Measurements from ENCODE around the gene HHLA2.
"Not testable (repeated sequence)": the region's sequence is repeated elsewhere in the genome, so short reads cannot be mapped to it uniquely, and the experiment has no call there.

The HHLA2 gene, protein sequence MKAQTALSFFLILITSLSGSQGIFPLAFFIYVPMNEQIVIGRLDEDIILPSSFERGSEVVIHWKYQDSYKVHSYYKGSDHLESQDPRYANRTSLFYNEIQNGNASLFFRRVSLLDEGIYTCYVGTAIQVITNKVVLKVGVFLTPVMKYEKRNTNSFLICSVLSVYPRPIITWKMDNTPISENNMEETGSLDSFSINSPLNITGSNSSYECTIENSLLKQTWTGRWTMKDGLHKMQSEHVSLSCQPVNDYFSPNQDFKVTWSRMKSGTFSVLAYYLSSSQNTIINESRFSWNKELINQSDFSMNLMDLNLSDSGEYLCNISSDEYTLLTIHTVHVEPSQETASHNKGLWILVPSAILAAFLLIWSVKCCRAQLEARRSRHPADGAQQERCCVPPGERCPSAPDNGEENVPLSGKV

DNA sequence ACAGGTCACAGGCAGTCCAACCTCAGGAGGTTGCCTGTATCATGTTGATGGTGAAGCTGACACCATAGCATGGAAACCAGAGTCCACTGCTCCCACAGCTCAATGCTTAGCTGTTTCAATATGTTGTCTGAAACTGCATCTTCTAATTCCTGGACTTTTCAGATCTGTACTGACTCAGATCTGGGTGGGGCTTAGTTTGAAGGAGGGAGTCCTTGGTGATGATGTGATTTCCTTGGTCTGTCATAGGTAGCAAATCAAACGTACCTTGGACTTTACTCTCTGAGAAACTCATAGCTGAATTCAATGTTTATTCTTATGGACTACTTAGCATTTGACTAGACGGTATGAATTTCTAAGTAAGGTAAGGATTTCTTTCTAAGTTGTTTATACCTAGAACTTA lies at the start of gene HHLA2:
TSS of gene HHLA2 (plus strand) at position 310 of the 400 bp plus-strand sequence. CDS start 55,266 bp downstream, outside the sequence.
- DNase-seq, result peak; percentile 40 to 52

DNA sequence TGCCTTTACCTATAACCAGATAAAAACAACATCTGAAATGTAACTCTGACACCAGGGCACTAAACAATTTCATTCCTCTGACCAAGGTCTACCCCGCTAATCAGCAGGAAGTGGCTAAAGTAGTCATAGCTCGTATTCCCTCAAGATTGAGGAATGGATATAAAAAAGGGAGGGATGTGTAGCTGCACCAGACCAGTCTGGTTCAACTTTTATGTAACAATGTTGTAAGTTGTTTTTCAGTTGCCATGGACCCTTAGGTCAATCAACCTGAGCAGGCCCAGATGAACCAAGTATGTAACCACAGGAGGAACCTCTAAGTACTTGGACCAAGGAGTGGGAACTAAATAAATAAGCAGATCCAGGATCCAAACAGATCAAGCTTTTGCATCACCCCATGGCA lies 45.7 kb upstream of the HHLA2 start:
- no peak for DNase-seq

DNA sequence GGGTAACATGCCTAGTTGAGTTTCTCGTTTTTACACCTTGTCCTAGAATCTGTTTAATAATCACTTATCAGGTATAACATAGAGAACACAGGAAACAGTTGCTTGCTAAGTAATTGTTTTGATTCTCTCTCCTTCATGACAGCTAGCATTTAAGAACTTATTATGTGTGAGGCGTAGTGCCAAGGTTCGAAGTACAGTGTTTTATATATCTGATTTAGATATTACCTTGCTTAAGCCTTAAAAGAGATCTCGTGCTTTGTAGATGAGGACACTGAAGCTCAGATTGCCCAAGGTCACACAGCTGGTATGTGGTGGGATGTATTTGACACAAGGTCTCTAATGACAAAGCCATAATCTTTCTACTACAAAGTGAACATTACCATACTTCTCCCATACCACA lies 45.1 kb upstream of the HHLA2 start:
- DNase-seq, result no peak

DNA sequence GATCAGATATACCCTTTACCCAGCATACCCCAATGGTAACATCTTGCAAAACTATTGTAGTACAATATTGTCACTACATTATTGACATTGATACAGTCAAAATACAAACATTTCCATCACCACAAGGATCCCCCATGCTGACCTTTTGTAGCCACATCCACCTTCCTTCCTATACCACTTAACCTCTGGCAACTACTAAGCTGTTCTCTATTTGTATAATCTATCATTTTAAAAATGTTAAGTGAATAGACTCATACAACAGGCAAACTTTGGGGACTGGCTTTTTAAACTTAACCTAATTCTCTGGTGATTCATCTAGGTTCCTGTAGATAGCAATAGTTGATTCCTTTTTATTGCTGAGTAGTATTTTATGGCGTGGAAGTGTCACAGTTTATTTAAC lies 44.5 kb upstream of the HHLA2 start:
- no peak for DNase-seq

DNA sequence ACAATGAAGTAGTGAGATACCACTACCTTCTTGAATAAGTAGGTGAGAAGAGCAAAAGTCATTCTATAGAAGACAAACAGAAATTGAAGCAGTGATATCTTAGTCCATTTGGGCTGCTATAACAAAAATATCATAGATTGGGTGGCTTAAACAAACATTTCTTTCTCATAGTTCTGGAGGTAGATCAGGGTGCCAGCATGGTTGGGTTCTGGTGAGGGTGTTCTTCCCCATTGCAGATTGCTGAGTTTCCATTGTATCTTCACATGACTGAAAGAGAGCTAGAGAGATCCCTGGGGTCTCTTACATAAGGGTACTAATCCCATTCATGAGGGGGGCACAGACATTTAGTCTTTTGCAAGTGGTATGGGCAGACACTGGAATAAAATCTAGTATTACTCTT lies 41.2 kb upstream of the HHLA2 start:
- no peak for DNase-seq

DNA sequence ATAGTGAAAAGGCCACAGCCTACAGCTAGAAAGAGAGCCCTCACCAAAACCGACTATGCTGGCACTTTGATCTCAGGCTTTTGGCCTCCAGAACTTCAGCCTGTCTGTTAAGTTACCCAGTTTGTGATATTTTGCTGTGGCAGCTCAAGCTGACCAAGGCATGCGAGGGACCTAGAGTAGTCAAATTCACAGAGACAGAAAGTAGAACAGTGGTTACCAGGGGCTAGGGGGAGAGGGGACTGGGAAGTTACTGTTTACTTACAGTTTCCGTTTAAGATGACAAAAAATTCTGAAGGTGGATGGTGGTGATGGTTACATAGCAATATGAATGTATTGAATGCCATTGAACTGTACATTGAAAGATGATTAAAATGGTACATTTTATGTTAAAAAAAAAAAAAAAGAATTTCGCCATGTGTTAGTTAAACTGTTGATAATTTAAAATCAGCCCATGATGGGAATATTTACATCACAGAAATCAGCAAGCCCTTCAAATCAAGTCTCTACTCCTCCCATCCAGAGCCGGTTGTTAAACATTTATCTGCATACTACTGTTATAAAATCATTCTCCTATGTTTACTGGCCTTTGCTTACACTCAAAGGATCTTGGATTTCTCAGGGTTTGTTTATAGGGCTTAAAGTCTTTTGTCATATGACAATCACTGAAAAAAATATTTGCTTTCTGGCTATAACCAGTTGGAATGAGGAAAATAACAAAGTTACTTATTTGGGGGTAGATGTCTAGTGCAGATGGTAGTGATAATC lies 31.6 kb upstream of the HHLA2 start:
- not testable (repeated sequence) for DNase-seq

DNA sequence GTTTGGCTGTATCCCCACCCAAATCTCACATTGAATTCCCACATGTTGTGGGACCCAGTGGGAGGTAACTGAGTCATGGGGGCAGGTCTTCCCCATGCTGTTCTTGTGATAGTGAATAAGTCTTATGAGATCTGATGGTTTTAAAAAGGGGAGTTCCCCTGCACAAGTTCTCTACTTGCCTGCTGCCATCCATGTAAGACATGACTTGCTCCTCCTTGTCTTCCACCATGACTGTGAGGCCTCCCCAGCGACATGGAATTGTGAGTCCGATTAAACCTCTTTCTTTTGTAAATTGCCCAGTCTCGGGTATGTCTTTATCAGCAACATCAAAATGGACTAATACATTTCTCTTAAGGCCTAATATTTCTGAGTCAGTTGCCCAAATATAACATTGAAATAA lies 28.1 kb upstream of the HHLA2 start:
- not testable (repeated sequence) for DNase-seq

DNA sequence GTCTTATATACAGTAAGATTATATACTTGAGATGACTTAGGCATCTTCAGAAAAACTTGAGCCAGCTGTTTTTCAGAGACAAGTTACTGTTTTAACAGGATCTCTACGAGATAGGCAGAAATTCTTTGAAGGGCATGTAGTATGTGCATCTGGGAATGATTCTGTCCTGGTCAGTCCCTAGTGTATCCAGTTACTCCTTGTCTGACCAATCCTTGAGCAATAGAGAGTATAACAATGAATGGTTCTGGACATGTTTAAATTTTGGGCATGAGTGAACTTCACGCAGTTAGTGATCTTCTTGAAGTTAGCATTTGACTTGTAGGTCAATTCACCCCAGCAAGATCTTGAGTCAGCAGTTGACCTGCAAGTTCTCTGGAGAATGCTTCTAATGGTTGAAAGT lies 24.7 kb upstream of the HHLA2 start:
- DNase-seq, result no peak

DNA sequence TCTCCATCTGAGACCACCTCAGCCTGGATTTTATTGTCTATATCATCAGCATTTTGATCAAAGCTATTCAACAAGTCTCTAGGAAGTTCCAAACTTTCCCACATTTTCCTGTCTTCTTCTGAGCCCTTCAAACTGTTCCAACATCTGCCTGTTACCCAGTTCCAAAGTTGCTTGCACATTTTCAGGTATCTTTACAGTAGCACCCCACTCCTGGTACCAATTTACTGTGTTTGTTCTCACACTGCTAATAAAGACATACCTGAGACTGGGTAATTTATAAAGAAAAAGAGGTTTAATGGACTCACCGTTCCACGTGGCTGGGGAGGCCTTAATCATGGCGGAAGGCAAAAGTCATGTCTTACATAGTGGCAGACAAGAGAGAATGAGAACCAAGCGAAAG lies 17.3 kb upstream of the HHLA2 start:
- not testable (repeated sequence) for DNase-seq

DNA sequence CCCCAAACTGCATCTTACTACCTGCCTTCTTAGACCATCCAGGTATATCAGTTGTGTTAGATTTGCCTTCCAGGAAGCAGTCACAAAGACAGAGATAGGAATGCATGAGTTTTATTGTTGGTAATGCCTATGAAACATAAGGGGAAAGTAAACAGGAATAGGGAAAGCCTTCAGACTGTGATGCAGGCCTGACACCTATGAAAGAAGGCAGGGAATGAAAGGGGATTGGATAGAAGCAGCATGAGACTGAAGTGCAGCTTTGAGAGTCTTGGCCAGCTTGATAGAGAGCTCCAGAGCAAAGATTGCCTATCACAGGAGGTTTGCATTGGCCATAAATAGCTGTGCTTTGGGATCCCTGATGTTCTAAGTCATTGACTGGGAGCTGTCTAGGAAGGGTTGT lies 15.9 kb upstream of the HHLA2 start:
- no peak for DNase-seq

DNA sequence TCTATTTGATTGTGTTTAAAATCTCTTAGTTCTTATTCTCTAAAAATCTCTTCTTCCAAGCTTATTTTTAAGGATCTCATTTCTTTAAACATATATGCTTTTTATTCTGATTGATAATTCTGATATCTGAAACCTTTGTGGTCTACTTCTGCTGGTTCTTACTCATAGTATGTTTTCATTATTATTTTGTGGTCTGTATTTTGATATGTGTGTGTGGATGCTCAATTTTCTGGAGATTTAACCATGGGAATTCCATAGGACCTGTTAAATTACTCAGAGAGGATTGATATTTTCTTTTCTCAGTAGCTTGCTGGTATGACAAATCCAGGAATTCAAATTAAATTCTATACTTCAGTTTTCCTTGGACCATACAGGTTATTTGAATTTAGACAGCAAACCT lies 14.7 kb upstream of the HHLA2 start:
- no peak for DNase-seq

DNA sequence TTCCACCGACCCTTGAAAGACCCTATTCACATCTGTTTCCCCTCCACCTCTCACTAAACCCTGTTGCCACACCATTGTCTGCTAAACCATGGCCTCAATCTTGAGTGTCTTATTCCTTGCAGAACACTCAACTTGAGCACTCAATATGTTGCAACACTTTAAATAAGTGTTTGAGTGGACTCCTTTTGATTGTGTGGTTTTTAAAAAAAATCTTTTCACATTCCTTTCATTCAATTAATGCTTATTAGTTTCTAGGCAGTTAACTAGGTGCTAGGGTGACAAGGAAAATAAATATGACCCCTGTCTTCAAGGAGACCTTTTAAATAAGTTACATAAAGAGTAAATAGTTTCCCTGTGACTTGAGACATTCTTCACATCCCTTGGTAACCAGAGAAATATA lies 13.3 kb upstream of the HHLA2 start:
- no peak for DNase-seq

DNA sequence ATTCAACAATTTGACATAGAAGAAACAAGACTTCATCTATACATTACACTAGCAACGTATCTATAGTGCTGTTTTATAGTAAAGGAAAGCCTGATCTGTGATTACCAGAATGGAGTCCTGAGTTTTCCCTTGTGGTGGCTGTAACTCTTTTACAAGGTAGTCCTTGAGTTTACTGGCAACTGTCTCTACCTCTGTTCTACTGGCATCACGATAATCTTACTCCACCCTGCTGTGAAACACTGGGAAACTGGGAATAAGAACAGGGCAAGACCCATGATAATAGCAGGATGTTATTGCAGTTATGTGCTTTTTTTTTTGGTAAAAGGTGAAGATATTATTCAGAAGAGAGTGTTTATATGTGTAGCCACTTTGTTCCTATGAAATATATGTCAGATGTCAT lies 12.4 kb upstream of the HHLA2 start:
- no peak for DNase-seq

DNA sequence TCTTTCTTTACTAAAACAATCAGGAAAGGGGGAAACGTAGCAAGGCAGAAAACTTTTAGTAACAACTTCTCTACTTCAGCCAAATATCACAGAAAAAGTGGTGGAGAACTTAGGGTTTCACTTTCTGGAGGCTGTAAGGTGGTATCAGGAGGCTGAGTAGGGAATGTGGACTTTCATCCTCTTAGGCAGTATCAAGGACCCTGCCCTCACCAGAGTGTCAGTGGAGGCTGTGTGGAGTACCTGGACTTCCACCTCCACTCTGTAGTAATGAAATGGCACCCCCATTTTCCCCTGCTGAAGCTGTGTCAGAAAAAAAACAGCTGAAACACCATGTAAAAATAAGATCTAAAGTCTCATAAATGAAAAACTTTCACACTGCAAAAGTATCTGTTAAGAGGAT lies 11.2 kb upstream of the HHLA2 start:
- no peak for DNase-seq

DNA sequence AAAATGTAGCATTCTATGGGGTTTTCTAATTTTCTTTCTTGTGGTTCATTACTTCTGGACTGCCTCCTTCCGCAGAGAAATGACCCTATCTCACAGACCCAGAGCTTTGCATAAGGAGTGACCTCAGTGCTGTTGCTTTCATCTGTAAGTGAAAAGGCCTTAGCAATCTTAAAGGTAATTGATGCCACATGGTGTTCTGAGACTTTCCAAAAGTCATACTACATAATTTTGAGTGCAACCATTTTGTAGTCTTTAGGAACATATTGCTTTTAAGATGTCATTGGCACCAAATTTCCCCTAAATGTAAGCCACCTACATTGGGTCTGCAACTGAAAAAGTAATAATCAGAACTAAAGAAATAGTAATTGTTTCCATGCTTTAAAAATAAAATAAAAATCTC lies 9.2 kb upstream of the HHLA2 start:
- DNase-seq, result no peak

DNA sequence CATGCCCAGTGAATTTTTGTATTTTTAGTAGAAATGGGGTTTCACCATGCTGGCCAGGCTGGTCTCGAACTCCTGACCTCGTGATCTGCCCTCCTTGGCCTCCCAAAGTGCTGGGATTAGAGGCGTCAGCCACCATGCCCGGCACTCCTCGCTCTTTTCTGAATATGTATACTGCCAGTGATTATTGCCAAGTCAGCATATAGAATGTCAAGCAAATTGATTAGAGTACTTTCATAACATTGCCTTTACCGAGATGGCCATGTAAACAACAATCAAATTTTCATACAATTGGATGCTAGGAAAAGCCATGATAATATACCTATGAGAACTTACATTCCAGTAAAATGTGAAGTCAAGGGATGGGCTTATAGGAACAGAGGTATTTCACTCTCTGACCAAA lies 8.2 kb upstream of the HHLA2 start:
- not testable (repeated sequence) for DNase-seq

DNA sequence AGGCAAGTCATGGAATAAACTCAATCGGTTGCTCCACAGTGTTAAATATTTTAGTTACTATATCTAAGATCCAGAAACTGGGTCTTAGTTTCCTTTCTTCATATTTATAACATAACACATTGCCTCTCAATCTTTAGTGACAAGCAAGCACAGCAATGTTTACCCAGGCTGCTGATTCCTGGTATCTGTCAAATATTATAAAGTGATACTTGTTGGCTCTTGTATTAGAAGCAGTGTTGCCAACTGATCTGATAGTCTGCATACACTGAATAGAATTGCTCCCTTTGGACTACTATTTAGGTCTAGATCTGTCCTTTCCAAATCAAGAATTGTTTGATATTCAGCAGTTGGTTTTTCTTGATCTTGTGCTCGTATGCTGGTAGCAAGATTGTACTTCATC lies 7.2 kb upstream of the HHLA2 start:
- DNase-seq, result no peak

DNA sequence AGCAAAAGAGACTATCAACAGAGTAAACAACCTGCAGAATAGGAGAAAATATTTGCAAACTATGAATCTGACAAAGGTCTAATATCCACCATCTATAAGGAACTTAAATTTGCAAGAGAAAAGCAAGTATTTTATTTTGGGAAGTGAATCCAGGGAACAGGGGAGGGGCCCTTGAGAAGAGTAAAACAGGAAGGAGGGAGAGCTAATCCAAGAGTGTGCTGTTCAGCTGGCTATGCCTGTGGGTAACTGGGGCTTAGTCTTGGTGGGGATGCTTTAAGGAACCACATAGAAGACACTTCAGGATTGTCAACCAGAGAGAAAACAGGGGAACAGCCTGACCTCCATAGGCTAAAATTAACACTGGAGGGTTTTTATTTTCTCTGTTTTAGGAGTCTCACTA lies 3.9 kb upstream of the HHLA2 start:
- DNase-seq, result no peak

DNA sequence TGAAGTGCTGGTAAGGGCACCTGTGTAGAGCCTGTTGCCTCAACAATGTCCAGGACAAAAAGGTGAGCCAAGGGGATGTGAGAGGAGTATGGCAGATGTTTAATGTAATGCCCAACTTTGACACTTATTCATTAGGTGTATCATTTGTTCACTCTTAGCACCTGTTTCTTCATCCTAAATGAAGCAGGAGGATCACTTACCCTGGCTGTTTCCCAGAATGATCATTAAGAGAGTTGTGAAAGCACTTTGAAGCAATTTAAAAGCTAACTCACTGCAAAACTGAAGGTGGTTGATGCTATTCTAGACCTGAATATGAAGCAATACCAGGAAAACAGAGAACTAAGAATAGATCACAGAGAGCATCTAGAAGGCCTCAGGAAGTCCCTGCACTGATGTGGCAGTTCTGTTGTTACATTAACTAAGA lies 3.4 kb upstream of the HHLA2 start:
- DNase-seq, result no peak

DNA sequence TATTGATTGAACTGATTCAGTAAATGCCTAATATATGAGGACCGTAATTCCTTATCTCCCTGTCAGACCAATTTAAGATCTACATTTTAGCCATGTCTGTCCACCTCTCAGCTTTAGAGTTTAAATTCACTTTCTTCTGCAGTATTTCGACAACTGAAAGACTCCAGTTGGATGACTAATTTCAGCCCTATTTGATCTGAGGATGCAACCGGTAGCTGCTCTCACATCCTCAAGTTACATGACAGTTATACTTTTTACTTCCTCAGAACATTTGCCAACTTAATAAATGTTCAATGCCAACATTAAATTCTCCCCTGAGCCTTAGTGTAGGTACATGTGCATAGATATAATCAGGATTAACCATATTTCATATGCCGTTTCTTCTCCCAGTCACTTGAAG lies 2.5 kb upstream of the HHLA2 start:
- DNase-seq, result no peak

DNA sequence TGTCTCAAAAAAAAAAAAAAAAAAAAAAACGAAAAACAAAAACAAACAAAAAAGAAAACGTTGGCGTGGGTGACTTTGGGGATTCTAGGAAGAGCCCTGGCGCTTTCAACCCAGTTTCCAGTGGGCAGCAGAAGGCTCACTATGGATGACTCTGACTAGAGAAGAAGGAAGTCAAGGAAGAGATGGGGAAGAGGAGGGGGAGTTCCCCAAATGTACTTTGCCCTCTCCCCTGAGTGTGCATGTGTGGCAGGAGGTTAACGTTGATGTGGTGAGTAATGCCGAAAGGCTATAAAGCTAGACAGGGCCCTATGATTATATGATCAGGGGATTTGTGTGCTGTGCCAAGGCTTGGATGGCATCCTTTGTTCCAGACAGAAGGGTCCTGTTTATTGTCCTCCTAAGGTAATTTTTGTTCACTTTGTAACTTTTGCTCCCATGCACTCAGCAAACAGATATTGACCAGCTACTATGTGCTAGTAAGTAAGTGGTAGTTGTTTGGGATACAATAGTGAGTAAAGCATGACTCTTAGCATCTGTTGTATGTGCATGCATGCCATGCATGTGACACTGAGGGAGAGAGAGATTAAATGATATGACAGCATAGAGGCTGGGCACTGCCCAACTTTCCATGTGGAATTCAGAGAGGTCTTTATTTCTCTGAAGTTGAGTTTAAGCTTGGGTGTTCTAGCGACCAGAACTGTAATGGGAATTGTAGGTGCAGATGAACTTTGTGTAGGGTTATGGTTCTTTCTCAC lies 750 bp upstream of the HHLA2 start:
- DNase-seq, result no peak

DNA sequence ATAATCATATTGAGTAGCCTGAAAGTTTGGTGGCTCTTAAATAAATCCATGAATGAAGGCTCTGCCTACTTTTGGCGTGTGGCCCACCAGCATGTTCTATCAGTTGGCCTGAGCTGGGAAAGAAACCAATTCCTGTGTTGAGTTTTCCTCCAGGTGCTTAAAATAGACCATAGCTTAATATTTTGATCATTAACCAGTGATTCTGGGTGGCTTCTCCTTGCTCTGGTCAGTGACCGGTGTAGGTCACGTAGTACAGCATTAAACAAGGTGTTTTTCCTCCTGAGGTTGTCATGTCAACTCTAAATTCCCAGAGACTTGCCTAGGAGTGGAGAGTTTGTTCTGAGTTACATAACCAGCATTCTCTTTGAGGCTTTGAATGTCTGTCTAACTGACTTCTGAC lies 1.3 kb downstream of the HHLA2 start:
- DNase-seq, result no peak

DNA sequence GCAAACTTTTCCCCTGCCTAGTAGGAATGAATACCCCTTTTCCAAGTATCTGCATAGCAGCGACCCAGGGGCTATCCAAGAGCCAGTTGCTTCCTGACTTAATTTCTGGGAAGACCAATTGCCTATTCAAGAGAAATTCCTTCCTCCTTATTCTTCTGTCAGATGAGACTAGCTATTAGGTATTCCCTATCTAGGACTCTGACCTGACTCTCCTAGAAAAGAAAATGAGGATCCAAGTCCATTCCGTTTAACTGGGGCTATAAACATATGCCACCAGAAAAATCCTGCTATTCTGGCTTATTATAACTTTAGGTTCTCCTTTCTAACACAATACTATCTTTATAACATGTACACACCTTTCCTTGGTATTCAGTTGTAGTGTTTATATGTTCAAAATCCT lies 1.7 kb downstream of the HHLA2 start:
- no peak for DNase-seq

Data from activated T-cell treated with anti-CD3 and anti-CD28 coated beads, Interleukin-2, amount 50 U/mL, for 48 hours (primary cell).